GM18526 (cell line): Measurements from ENCODE around the gene SH3PXD2A.

Source experiments
- POLR2A ChIP-seq: IDR thresholded peaks from 3 replicates; pipeline ENCODE4 v1.6.1; 2011; ENCODE audit not compliant: insufficient read length; ENCODE audit errors: extremely low read depth

SH3PXD2A gene

GRCh38 chr10:103620891-103621782 is 234.2 kb downstream of the SH3PXD2A start:
- TF ChIP-seq POLR2A, result no peak

- TF ChIP-seq POLR2A, result no peak
These were observed 235.0 kb downstream of the SH3PXD2A start for GRCh38 chr10:103620352-103620740.

- no peak for TF ChIP-seq POLR2A
These were observed 235.7 kb downstream of the SH3PXD2A start for GRCh38 chr10:103619424-103620351.

- no peak for TF ChIP-seq POLR2A
These were observed 236.6 kb downstream of the SH3PXD2A start for GRCh38 chr10:103618575-103619423.

GRCh38 chr10:103617602-103618385 is 237.6 kb downstream of the SH3PXD2A start:
- no peak for TF ChIP-seq POLR2A

DNA sequence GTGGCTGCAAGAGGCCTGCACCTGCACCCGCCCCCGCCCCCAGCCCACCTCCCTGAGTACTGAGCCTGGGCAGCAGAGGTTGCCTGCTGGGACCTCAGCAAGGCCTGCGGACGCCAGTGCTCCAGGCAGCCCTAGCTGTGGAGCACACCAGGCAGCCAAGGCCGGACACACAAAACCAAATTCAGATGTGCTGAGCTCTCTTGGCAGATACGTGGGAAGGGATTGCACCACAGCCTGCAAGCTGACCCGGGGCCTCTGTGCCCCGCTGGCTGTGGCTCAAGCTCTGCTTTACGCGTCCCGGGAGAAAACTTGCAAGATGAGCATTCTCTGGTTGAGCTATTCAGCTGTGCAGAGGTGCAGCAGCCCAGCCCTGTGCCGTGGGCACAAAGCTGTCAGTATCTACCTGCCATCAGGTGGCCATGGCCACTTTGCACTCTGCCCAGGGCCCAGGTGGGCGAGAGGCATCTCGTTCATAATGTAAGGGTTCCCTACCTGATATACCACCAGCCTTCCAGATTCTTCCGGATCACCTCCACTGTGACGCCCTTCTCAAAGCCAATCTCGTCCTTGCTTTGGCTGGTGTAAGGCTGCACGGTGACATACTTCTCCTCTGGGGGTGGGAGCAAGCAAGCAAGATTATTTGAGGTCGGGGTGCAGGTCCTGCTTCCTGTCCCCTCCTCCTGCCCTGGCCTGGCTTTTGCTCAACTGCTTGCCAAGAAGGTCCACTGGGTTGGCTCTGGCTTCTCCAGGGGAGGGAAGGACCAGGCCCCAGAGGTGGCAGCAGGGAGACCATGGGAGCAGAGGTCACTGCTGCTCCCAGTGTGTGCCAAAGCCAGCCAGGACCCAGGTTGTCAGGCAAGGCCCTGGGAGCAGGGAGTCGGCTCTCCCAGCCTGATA is 238.4 kb downstream of the SH3PXD2A start:
- no peak for TF ChIP-seq POLR2A

GRCh38 chr10:103614306-103615158 is 240.8 kb downstream of the SH3PXD2A start:
- TF ChIP-seq POLR2A, result no peak

GRCh38 chr10:103613616-103614015 is 241.8 kb downstream of the SH3PXD2A start:
- TF ChIP-seq POLR2A, result no peak

- no peak for TF ChIP-seq POLR2A
These were observed 242.7 kb downstream of the SH3PXD2A start for GRCh38 chr10:103612462-103613365.

GRCh38 chr10:103610921-103611511 is 244.4 kb downstream of the SH3PXD2A start:
- no peak for TF ChIP-seq POLR2A

GRCh38 chr10:103610083-103610472 is 245.3 kb downstream of the SH3PXD2A start:
- TF ChIP-seq POLR2A, result no peak
